Cardiac muscle cell (in vitro differentiated cells and primary cell): ENCODE results near the gene SNX13. TPM values are rescaled to one million over a fixed set of nuclear protein-coding genes. Genes with fewer than 3 reads are reported as not detected.

ENCODE experiments used
- DNase-seq, 2 donors: peaks; one replicate each; pipeline versions ENCODE4 v3.0.0 to v3.0.0-alpha.2; 2010 to 2017; ENCODE audit warnings: low read depth in 1 of 2, low spot score in 1 of 2
- H3K27ac ChIP-seq: fragments of 200-600 bp; sonication (generic); 2 replicates; pipeline ENCODE4 v1.5.1; 2016
- H3K27me3 ChIP-seq: fragments of 200-600 bp; sonication (generic); 2 replicates; pipeline ENCODE4 v1.6.0; 2016; ENCODE audit warnings: control low read depth
- H3K36me3 ChIP-seq: fragments of 200-600 bp; sonication (generic); 2 replicates; pipeline ENCODE4 v1.5.1; 2016; ENCODE audit warnings: control low read depth
- H3K4me1 ChIP-seq: fragments of 200-600 bp; sonication (generic); 2 replicates; pipeline ENCODE4 v1.8.1; 2017; ENCODE audit warnings: low read depth, mild to moderate bottlenecking, mixed run types
- H3K4me3 ChIP-seq: fragments of 200-600 bp; sonication (generic); 2 replicates; pipeline ENCODE4 v1.5.1; 2016; ENCODE audit warnings: mild to moderate bottlenecking
- H3K9me3 ChIP-seq: fragments of 200-600 bp; sonication (generic); 2 replicates; pipeline ENCODE4 v1.5.1; 2017; ENCODE audit warnings: low read depth, mild to moderate bottlenecking, control low read depth
- CTCF ChIP-seq: IDR thresholded peaks from 2 replicates; pipeline ENCODE4 v1.5.1; 2012; ENCODE audit warnings: low read depth, mild to moderate bottlenecking, low read length
- polyA plus RNA-seq: library from polyadenylated mRNA; unstranded; fragments of >200 nt; fragmentation: Nextera tagmentation; extraction: Ambion mirVana; gene quantifications from 2 replicates; pipeline ENCODE4 v1.2.1, GENCODE V29; 2016
- total RNA-seq: library from RNA; depleted of rRNA; stranded (reverse); fragments of >200 nt; gene quantifications from 2 replicates; pipeline ENCODE4 v1.2.3, GENCODE V29; 2016

The SNX13 gene
- total and polyA plus RNA-seq, 2 experiments from 2014 or later, result 11.0 to 86.8 TPM

- Histone ChIP-seq H3K36me3 (no peaks in the 10 kb centered on the region), H3K4me3 (peak overlapping the region; percentile 54), H3K27me3 (no peaks in the 10 kb centered on the region), H3K9me3 (no peaks in the 10 kb centered on the region), H3K4me1 (peaks cover 14% of the 10 kb centered on the region), H3K27ac (peak overlapping the region; percentile 97)
- no peak for TF ChIP-seq CTCF
- peak; percentile 30 to 37 for DNase-seq
These were observed 540 bp downstream of the SNX13 start for GRCh38 chr7:17939606-17940301.

GRCh38 chr7:17939211-17939605 lies 1.1 kb downstream of the SNX13 start:
- peak overlapping the region; percentile 97 for H3K27ac ChIP-seq
- peak overlapping the region; percentile 54 for H3K4me3 ChIP-seq
- H3K9me3 ChIP-seq, result no peaks in the 10 kb centered on the region
- DNase-seq, result peak in 1 of 2 donors; percentile 50
- H3K36me3 ChIP-seq, result no peaks in the 10 kb centered on the region
- H3K27me3 ChIP-seq, result no peaks in the 10 kb centered on the region
- TF ChIP-seq CTCF, result no peak
- H3K4me1 ChIP-seq, result peaks cover 14% of the 10 kb centered on the region

- peaks cover 25% of the 10 kb centered on the region for H3K4me1 ChIP-seq
- H3K27me3 ChIP-seq, result no peaks in the 10 kb centered on the region
- DNase-seq, result no peak
- H3K9me3 ChIP-seq, result no peaks in the 10 kb centered on the region
- H3K4me3 ChIP-seq, result peak overlapping the region; percentile 54
- TF ChIP-seq CTCF, result no peak
- no peak overlapping the region for H3K27ac ChIP-seq
- H3K36me3 ChIP-seq, result no peaks in the 10 kb centered on the region
These were observed 2.7 kb downstream of the SNX13 start for GRCh38 chr7:17937506-17938120.

- Histone ChIP-seq H3K36me3 (no peaks in the 10 kb centered on the region), H3K9me3 (no peaks in the 10 kb centered on the region), H3K27me3 (no peaks in the 10 kb centered on the region), H3K4me3 (no peak overlapping the region), H3K4me1 (peaks cover 32% of the 10 kb centered on the region), H3K27ac (no peak overlapping the region)
- DNase-seq, result no peak
- no peak for TF ChIP-seq CTCF
These were observed 4.0 kb downstream of the SNX13 start for GRCh38 chr7:17936321-17936720.

- no peak for TF ChIP-seq CTCF
- no peak overlapping the region for H3K27ac ChIP-seq
- H3K4me1 ChIP-seq, result peaks cover 32% of the 10 kb centered on the region
- no peaks in the 10 kb centered on the region for H3K9me3 ChIP-seq
- no peak overlapping the region for H3K4me3 ChIP-seq
- H3K27me3 ChIP-seq, result no peaks in the 10 kb centered on the region
- H3K36me3 ChIP-seq, result no peaks in the 10 kb centered on the region
- no peak for DNase-seq
These were observed 5.6 kb downstream of the SNX13 start for GRCh38 chr7:17934612-17935240.
